Neural cell (in vitro differentiated cells): ENCODE results near the gene DLG4.

Experiments
- EP300 ChIP-seq: fragments of 450-650 bp; conservative IDR thresholded peaks from 2 replicates; pipeline ENCODE4 v1.6.1; 2014; ENCODE audit warnings: antibody characterized with exemption, mild to moderate bottlenecking, moderate library complexity; ENCODE audit not compliant: poor library complexity, severe bottlenecking
- EZH2 ChIP-seq: fragments of 200-600, 300-800 bp; shearing (Covaris generic), sonication (generic); IDR thresholded peaks from 2 replicates; pipeline ENCODE4 v1.6.1; 2014; ENCODE audit warnings: antibody characterized with exemption, low read length, borderline replicate concordance, mild to moderate bottlenecking; ENCODE audit not compliant: insufficient read depth, poor library complexity, severe bottlenecking
- MXI1 ChIP-seq: fragments of 450-650 bp; conservative IDR thresholded peaks from 2 replicates; pipeline ENCODE4 v1.6.1; 2014; ENCODE audit warnings: antibody characterized with exemption, mild to moderate bottlenecking; ENCODE audit not compliant: poor library complexity, severe bottlenecking
- POLR2AphosphoS5 ChIP-seq: IDR thresholded peaks from 2 replicates; pipeline ENCODE4 v1.6.1; 2012
- RAD21 ChIP-seq: fragments of 450-650 bp; conservative IDR thresholded peaks from 2 replicates; pipeline ENCODE4 v1.6.1; 2014; ENCODE audit warnings: antibody characterized with exemption, mild to moderate bottlenecking, moderate library complexity
- TF ChIP-seq, protein P1 (sequence below): fragments of 450-650 bp; IDR thresholded peaks from 2 replicates; pipeline ENCODE4 v1.5.1; 2014; ENCODE audit warnings: antibody characterized with exemption, mild to moderate bottlenecking, moderate library complexity; ENCODE audit not compliant: poor library complexity, severe bottlenecking
- TF ChIP-seq, protein P2 (sequence below): IDR thresholded peaks from 2 replicates; pipeline ENCODE4 v1.6.1; 2012; ENCODE audit warnings: borderline replicate concordance

- TF ChIP-seq, protein P1, sequence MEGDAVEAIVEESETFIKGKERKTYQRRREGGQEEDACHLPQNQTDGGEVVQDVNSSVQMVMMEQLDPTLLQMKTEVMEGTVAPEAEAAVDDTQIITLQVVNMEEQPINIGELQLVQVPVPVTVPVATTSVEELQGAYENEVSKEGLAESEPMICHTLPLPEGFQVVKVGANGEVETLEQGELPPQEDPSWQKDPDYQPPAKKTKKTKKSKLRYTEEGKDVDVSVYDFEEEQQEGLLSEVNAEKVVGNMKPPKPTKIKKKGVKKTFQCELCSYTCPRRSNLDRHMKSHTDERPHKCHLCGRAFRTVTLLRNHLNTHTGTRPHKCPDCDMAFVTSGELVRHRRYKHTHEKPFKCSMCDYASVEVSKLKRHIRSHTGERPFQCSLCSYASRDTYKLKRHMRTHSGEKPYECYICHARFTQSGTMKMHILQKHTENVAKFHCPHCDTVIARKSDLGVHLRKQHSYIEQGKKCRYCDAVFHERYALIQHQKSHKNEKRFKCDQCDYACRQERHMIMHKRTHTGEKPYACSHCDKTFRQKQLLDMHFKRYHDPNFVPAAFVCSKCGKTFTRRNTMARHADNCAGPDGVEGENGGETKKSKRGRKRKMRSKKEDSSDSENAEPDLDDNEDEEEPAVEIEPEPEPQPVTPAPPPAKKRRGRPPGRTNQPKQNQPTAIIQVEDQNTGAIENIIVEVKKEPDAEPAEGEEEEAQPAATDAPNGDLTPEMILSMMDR, result no peak
- no peak for TF ChIP-seq MXI1
- TF ChIP-seq, protein P2, sequence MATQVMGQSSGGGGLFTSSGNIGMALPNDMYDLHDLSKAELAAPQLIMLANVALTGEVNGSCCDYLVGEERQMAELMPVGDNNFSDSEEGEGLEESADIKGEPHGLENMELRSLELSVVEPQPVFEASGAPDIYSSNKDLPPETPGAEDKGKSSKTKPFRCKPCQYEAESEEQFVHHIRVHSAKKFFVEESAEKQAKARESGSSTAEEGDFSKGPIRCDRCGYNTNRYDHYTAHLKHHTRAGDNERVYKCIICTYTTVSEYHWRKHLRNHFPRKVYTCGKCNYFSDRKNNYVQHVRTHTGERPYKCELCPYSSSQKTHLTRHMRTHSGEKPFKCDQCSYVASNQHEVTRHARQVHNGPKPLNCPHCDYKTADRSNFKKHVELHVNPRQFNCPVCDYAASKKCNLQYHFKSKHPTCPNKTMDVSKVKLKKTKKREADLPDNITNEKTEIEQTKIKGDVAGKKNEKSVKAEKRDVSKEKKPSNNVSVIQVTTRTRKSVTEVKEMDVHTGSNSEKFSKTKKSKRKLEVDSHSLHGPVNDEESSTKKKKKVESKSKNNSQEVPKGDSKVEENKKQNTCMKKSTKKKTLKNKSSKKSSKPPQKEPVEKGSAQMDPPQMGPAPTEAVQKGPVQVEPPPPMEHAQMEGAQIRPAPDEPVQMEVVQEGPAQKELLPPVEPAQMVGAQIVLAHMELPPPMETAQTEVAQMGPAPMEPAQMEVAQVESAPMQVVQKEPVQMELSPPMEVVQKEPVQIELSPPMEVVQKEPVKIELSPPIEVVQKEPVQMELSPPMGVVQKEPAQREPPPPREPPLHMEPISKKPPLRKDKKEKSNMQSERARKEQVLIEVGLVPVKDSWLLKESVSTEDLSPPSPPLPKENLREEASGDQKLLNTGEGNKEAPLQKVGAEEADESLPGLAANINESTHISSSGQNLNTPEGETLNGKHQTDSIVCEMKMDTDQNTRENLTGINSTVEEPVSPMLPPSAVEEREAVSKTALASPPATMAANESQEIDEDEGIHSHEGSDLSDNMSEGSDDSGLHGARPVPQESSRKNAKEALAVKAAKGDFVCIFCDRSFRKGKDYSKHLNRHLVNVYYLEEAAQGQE, result no peak
- no peak for TF ChIP-seq RAD21
- TF ChIP-seq POLR2AphosphoS5, result no peak
- no peak for TF ChIP-seq EP300
- TF ChIP-seq EZH2, result no peak
Observed at GRCh38 chr17:7223375-7223774, 3.7 kb upstream of the DLG4 start.
